ENCODE measurements around the gene DHX8. TPM values are rescaled to one million over a fixed set of nuclear protein-coding genes. Genes with fewer than 3 reads are reported as not detected.
"Not testable (repeated sequence)": the region's sequence is repeated elsewhere in the genome, so short reads cannot be mapped to it uniquely, and the experiment has no call there.

The DHX8 gene
- total RNA-seq, 4 donors from 2014 or later: 15.3 to 44.9 (median 36.4) TPM

DNA sequence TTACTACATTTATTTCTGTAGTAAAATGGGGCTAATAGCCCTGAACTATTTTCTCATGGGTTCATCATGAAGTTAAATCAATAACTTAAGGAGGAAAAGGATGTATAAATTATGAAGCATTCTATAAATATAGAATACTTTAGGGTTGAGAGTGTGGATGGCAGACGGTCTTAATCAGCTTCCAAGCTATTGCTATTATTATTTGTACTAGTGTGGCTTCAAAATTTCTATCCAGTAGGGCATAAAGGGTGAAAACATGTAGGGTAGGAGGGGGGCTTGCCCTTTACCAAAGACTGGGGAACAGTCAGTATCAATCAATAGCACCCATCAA lies 26.4 kb upstream of the DHX8 start:
- in situ Hi-C loops (cut with MboI; ENCODE audit: low pct_ligation_motif_present in 1 of 4, low pct_unique_long_range_greater_than_20kb in 1 of 4, low sequenced_read_pairs in 3 of 4) (no loop called here), intact Hi-C loops (cut with DNase I; ENCODE audit: low total_unique reads) (no loop called here)
- H3K27me3 ChIP-seq: no peaks in the 10 kb centered on the region
- no peaks in the 10 kb centered on the region for H3K36me3 ChIP-seq
- TF ChIP-seq EP300 (IDR thresholded peaks at IDR 0.05; ENCODE audit: low read depth): no peak
- TF ChIP-seq, protein P1, sequence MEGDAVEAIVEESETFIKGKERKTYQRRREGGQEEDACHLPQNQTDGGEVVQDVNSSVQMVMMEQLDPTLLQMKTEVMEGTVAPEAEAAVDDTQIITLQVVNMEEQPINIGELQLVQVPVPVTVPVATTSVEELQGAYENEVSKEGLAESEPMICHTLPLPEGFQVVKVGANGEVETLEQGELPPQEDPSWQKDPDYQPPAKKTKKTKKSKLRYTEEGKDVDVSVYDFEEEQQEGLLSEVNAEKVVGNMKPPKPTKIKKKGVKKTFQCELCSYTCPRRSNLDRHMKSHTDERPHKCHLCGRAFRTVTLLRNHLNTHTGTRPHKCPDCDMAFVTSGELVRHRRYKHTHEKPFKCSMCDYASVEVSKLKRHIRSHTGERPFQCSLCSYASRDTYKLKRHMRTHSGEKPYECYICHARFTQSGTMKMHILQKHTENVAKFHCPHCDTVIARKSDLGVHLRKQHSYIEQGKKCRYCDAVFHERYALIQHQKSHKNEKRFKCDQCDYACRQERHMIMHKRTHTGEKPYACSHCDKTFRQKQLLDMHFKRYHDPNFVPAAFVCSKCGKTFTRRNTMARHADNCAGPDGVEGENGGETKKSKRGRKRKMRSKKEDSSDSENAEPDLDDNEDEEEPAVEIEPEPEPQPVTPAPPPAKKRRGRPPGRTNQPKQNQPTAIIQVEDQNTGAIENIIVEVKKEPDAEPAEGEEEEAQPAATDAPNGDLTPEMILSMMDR (IDR thresholded peaks at IDR 0.05): no peak
- no peak for TF ChIP-seq POLR2A (IDR thresholded peaks at IDR 0.05)
- TF ChIP-seq POLR2AphosphoS5 (IDR thresholded peaks at IDR 0.05): no peak
- DNase-seq: no peak
- peaks cover 4 to 30% (median 26%) of the 10 kb centered on the region in 4 donors for H3K4me1 ChIP-seq
- H3K9me3 ChIP-seq: no peaks in the 10 kb centered on the region
- peak overlapping the region; percentile 64 to 79 (median 70) for H3K27ac ChIP-seq
- WGBS, 2 donors (ENCODE audit: low coverage in 1 of 2): 46 to 57% methylated on average over 1 of the region's 1 CpG
- H3K4me3 ChIP-seq: no peak overlapping the region

DNA sequence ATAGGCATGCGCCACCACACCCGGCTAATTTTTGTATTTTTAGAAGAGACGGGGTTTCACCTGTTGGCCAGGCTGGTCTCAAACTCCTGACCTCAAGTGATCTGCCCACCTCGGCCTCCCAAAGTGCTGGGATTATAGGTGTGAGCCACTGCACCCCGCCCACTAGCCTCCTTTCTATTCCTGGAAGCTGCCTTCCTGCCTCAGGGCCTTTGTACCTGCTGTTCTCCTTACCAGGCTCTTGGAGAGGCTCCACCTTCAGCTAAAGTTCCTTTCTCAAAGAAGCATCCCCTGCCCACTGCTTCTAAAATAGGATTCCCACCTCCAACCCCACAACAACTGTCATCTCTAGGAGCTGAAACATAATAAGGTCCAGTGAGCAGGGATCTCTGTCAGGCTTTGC lies 23.9 kb upstream of the DHX8 start:
- H3K4me1 ChIP-seq: peaks cover 4 to 28% (median 25%) of the 10 kb centered on the region in 4 donors
- H3K27me3 ChIP-seq; H3K27ac ChIP-seq; H3K36me3 ChIP-seq; DNase-seq; H3K9me3 ChIP-seq; in situ Hi-C loops (cut with MboI; ENCODE audit: low pct_ligation_motif_present in 1 of 4, low pct_unique_long_range_greater_than_20kb in 1 of 4, low sequenced_read_pairs in 3 of 4); intact Hi-C loops (cut with DNase I; ENCODE audit: low total_unique reads); H3K4me3 ChIP-seq: not testable (repeated sequence)
- WGBS, 2 donors (ENCODE audit: low coverage in 1 of 2): 86% methylated on average over 5 of the region's 5 CpGs; no CpG with 5 or more reads in 1 of the 2 donors

DNA sequence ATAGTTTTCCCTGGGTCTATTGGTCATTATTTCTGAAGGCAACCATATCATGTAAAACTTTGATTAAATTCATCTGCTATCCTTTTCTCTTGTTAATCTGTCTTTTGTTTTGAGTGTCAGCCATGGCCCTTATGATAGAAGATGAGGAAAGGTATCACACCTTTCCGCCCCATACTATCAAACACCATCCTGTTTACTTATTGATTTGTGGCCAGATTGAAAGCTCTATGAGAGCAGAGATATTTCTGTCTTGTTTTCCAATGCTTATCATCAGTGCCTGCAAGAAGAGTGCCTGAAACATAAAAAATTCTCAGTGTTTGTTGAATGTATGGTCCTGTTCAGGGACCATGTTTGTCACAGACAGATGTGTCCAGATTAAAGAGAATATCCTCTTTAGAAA lies 22.6 kb upstream of the DHX8 start:
- in situ Hi-C loops (cut with MboI; ENCODE audit: low pct_ligation_motif_present in 1 of 4, low pct_unique_long_range_greater_than_20kb in 1 of 4, low sequenced_read_pairs in 3 of 4) (no loop called here), intact Hi-C loops (cut with DNase I; ENCODE audit: low total_unique reads) (no loop called here)
- TF ChIP-seq POLR2A (IDR thresholded peaks at IDR 0.05) (no peak), POLR2AphosphoS5 (IDR thresholded peaks at IDR 0.05) (no peak), EP300 (IDR thresholded peaks at IDR 0.05; ENCODE audit: low read depth) (no peak)
- no peak overlapping the region for H3K27ac ChIP-seq
- DNase-seq: no peak
- H3K36me3 ChIP-seq: no peaks in the 10 kb centered on the region
- peaks cover 0 to 30% (median 26%) of the 10 kb centered on the region in 4 donors for H3K4me1 ChIP-seq
- H3K4me3 ChIP-seq: no peak overlapping the region
- no peaks in the 10 kb centered on the region for H3K9me3 ChIP-seq
- WGBS, 2 donors (ENCODE audit: low coverage in 1 of 2): 89 to 100% methylated on average over 1 of the region's 1 CpG
- H3K27me3 ChIP-seq: no peaks in the 10 kb centered on the region

DNA sequence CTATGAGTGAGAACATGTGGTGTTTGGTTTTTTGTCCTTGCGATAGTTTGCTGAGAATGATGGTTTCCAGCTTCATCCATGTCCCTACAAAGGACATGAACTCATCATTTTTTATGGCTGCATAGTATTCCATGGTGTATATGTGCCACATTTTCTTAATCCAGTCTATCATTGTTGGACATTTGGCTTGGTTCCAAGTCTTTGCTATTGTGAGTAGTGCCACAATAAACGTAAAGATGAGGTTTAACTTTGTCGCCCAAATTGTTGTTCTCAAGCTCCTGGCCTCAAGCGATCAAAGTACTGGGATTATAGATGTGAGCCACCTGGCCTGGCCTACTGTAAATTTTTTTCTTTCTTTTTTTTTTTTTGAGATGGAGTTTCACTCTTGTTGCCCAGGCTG lies 21.2 kb upstream of the DHX8 start:
- in situ Hi-C loops (cut with MboI; ENCODE audit: low pct_ligation_motif_present in 1 of 4, low pct_unique_long_range_greater_than_20kb in 1 of 4, low sequenced_read_pairs in 3 of 4); DNase-seq; H3K36me3 ChIP-seq; H3K27me3 ChIP-seq; H3K9me3 ChIP-seq; intact Hi-C loops (cut with DNase I; ENCODE audit: low total_unique reads); H3K4me3 ChIP-seq; H3K27ac ChIP-seq: not testable (repeated sequence)
- H3K4me1 ChIP-seq: peaks cover 0 to 20% (median 16%) of the 10 kb centered on the region in 4 donors
- 70 to 86% methylated on average over 3 of the region's 4 CpGs for WGBS, 2 donors (ENCODE audit: low coverage in 1 of 2)

DNA sequence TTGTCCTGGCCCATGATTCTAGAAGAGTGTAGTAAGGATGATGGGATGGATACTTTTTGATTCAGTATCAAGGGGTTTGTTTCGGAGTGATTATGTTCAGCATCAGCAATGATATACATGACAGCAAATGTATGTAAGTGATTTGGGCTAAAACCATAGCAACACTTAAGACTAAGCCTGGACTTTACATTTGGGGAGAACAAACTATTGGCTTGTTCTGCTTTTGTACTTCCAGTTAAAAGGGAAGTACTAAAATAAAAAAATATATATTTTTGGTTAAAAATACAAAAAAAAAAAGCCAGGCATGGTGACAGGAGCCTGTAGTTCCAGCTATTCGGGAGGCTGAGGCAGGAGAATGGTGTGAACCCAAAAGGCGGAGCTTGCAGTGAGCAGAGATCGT lies 20.5 kb upstream of the DHX8 start:
- in situ Hi-C loops (cut with MboI; ENCODE audit: low pct_ligation_motif_present in 1 of 4, low pct_unique_long_range_greater_than_20kb in 1 of 4, low sequenced_read_pairs in 3 of 4) (no loop called here), intact Hi-C loops (cut with DNase I; ENCODE audit: low total_unique reads) (no loop called here)
- Histone ChIP-seq H3K9me3 (no peaks in the 10 kb centered on the region), H3K4me1 (peaks cover 0 to 15% (median 12%) of the 10 kb centered on the region in 4 donors), H3K27me3 (no peaks in the 10 kb centered on the region), H3K27ac (no peak overlapping the region), H3K36me3 (no peaks in the 10 kb centered on the region), H3K4me3 (no peak overlapping the region)
- DNase-seq: no peak
- TF ChIP-seq, protein P1 (IDR thresholded peaks at IDR 0.05): no peak
- TF ChIP-seq EP300 (IDR thresholded peaks at IDR 0.05; ENCODE audit: low read depth): no peak
- TF ChIP-seq POLR2A (IDR thresholded peaks at IDR 0.05): no peak
- TF ChIP-seq POLR2AphosphoS5 (IDR thresholded peaks at IDR 0.05): no peak
- WGBS, 2 donors (ENCODE audit: low coverage in 1 of 2): 82 to 90% methylated on average over 4 of the region's 4 CpGs

DNA sequence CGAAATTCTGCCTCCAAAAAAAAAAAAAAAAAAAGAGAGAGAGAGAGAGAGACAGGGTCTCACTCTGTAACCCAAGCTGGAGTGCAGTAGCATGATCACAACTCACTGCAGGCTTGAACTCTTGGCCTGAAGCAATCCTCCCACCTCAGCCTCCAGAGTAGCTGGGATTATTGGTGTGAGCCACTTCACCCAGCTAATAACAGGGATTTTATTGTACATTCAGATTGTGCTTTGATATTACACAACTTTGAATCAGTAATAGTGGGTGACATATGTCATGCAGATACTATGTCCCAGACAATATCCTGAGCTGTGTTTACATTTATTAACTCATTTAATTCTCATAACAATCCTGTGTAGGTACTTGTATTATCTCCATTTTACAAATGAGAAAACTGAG lies 19.7 kb upstream of the DHX8 start:
- intact Hi-C loops (cut with DNase I; ENCODE audit: low total_unique reads): no loop called here
- Histone ChIP-seq H3K9me3 (no peaks in the 10 kb centered on the region), H3K27ac (no peak overlapping the region), H3K36me3 (no peaks in the 10 kb centered on the region), H3K4me3 (no peak overlapping the region), H3K27me3 (no peaks in the 10 kb centered on the region), H3K4me1 (peaks cover 0 to 15% (median 8%) of the 10 kb centered on the region in 4 donors)
- DNase-seq: no peak
- in situ Hi-C loops (cut with MboI; ENCODE audit: low pct_ligation_motif_present in 1 of 4, low pct_unique_long_range_greater_than_20kb in 1 of 4, low sequenced_read_pairs in 3 of 4): no loop called here
- 90% methylated on average over 1 of the region's 1 CpG; no CpG with 5 or more reads in 1 of the 2 donors for WGBS, 2 donors (ENCODE audit: low coverage in 1 of 2)
- TF ChIP-seq POLR2AphosphoS5 (IDR thresholded peaks at IDR 0.05) (no peak), EP300 (IDR thresholded peaks at IDR 0.05; ENCODE audit: low read depth) (no peak), POLR2A (IDR thresholded peaks at IDR 0.05) (no peak)
- TF ChIP-seq, protein P1 (IDR thresholded peaks at IDR 0.05): no peak

All from transverse colon (tissue), 4 donors.